ENCODE measurements around the gene TEAD4. TPM values are rescaled to one million over a fixed set of nuclear protein-coding genes. Genes with fewer than 3 reads are reported as not detected.

The TEAD4 gene
- total RNA-seq, 1 donor, result 0.27 TPM

- DNase-seq (ENCODE audit: low read depth in 2 of 3, low spot score in 2 of 3), result peak in 1 of 3 donors; percentile 21
Observed at GRCh38 chr12:2960390-2960956, 1.3 kb downstream of the TEAD4 start.

GRCh38 chr12:2960996-2961616, 1.9 kb downstream of the TEAD4 start:
- no peak for DNase-seq (ENCODE audit: low read depth in 2 of 3, low spot score in 2 of 3)

GRCh38 chr12:2961705-2962104, 2.5 kb downstream of the TEAD4 start:
- no peak for DNase-seq (ENCODE audit: low read depth in 2 of 3, low spot score in 2 of 3)

GRCh38 chr12:2963154-2963759, 4.1 kb downstream of the TEAD4 start:
- no peak for DNase-seq (ENCODE audit: low read depth in 2 of 3, low spot score in 2 of 3)

GRCh38 chr12:2963760-2964292, 4.6 kb downstream of the TEAD4 start:
- DNase-seq (ENCODE audit: low read depth in 2 of 3, low spot score in 2 of 3), result no peak

GRCh38 chr12:2967651-2968050, 8.5 kb downstream of the TEAD4 start:
- no peak for DNase-seq (ENCODE audit: low read depth in 2 of 3, low spot score in 2 of 3)

GRCh38 chr12:2970744-2971143, 11.5 kb downstream of the TEAD4 start:
- no peak for DNase-seq (ENCODE audit: low read depth in 2 of 3, low spot score in 2 of 3)

GRCh38 chr12:2973566-2973965, 14.4 kb downstream of the TEAD4 start:
- no peak for DNase-seq (ENCODE audit: low read depth in 2 of 3, low spot score in 2 of 3)

GRCh38 chr12:2974560-2974971, 15.4 kb downstream of the TEAD4 start:
- no peak for DNase-seq (ENCODE audit: low read depth in 2 of 3, low spot score in 2 of 3)

GRCh38 chr12:2976581-2976996, 17.4 kb downstream of the TEAD4 start:
- DNase-seq (ENCODE audit: low read depth in 2 of 3, low spot score in 2 of 3), result no peak

- DNase-seq (ENCODE audit: low read depth in 2 of 3, low spot score in 2 of 3), result no peak
Observed at GRCh38 chr12:2977776-2978175, 18.6 kb downstream of the TEAD4 start.

- no peak for DNase-seq (ENCODE audit: low read depth in 2 of 3, low spot score in 2 of 3)
Observed at GRCh38 chr12:2979806-2980205, 20.6 kb downstream of the TEAD4 start.

GRCh38 chr12:2980630-2981029, 21.4 kb downstream of the TEAD4 start:
- DNase-seq (ENCODE audit: low read depth in 2 of 3, low spot score in 2 of 3), result no peak

GRCh38 chr12:2982361-2982760, 23.2 kb downstream of the TEAD4 start:
- no peak for DNase-seq (ENCODE audit: low read depth in 2 of 3, low spot score in 2 of 3)

GRCh38 chr12:2984249-2984648, 25.1 kb downstream of the TEAD4 start:
- no peak for DNase-seq (ENCODE audit: low read depth in 2 of 3, low spot score in 2 of 3)

- no peak for DNase-seq (ENCODE audit: low read depth in 2 of 3, low spot score in 2 of 3)
Observed at GRCh38 chr12:2984698-2985097, 25.5 kb downstream of the TEAD4 start.

GRCh38 chr12:2986876-2987275, 27.7 kb downstream of the TEAD4 start:
- no peak for DNase-seq (ENCODE audit: low read depth in 2 of 3, low spot score in 2 of 3)

- no peak for DNase-seq (ENCODE audit: low read depth in 2 of 3, low spot score in 2 of 3)
Observed at GRCh38 chr12:2988494-2988893, 29.3 kb downstream of the TEAD4 start.

- DNase-seq (ENCODE audit: low read depth in 2 of 3, low spot score in 2 of 3), result no peak
Observed at GRCh38 chr12:2992724-2993123, 33.5 kb downstream of the TEAD4 start.

- DNase-seq (ENCODE audit: low read depth in 2 of 3, low spot score in 2 of 3), result no peak
Observed at GRCh38 chr12:2997989-2998670, 38.9 kb downstream of the TEAD4 start.

- DNase-seq (ENCODE audit: low read depth in 2 of 3, low spot score in 2 of 3), result no peak
Observed at GRCh38 chr12:2998789-2999264, 39.6 kb downstream of the TEAD4 start.
